Endothelial cell of umbilical vein (primary cell): ENCODE data around the gene KIAA0753. TPM values are rescaled to one million over a fixed set of nuclear protein-coding genes. Genes with fewer than 3 reads are reported as not detected.

ENCODE experiments used
- BruUV-seq: library from RNA; stranded (reverse); fragments of 400-500 nt; replicated peaks from 2 replicates; lab custom pipeline; 2021; lab: Mats Ljungman, UMichigan
- CTCF ChIA-PET: fragments of 300-600, 350-600 bp; sonication (Branson Sonifier 250); formaldehyde crosslinking; loops from one replicate; lab custom pipeline; 2021; ENCODE audit warnings: antibody characterized with exemption, inconsistent platforms; lab: Charles Lee
- POLR2A ChIA-PET: fragments of 300-600, 350-600 bp; sonication (Branson Sonifier 250); formaldehyde crosslinking; loops from one replicate; lab custom pipeline; 2021; ENCODE audit warnings: antibody characterized with exemption, inconsistent platforms; lab: Charles Lee
- DNase-seq: peaks from one replicate; pipeline ENCODE4 v3.0.0-alpha.2; 2011; ENCODE audit warnings: low read depth, low spot score
- FAIRE-seq: peaks from 2 replicates; lab custom pipeline; 2011; peaks lifted over from hg19 to GRCh38; lab: Jason Lieb, UNC
- H2AFZ ChIP-seq: 2 replicates; pipeline ENCODE4 v1.6.0; 2012; ENCODE audit warnings: low read depth, low read length, control low read depth, inconsistent platforms
- H3K27ac ChIP-seq: 2 replicates; pipeline ENCODE4 v1.5.1; 2011; ENCODE audit warnings: low read depth, mild to moderate bottlenecking, control low read depth, low read length, moderate library complexity; ENCODE audit not compliant: insufficient read depth
- H3K27me3 ChIP-seq, 2 experiments: 2 replicates each; pipeline versions ENCODE4 v1.6.0 to v1.6.1; 2011; ENCODE audit warnings: low read length in 2 of 2, mixed read lengths in 1 of 2; ENCODE audit not compliant: control insufficient read depth in 2 of 2, insufficient read depth in 2 of 2
- H3K36me3 ChIP-seq, 2 experiments: 2 replicates in 1 of 2; 3 replicates in 1 of 2; pipeline ENCODE4 v1.5.1; 2011; ENCODE audit warnings: low read length in 2 of 2, mild to moderate bottlenecking in 1 of 2, moderate library complexity in 1 of 2; ENCODE audit not compliant: control insufficient read depth in 2 of 2, insufficient read depth in 2 of 2; ENCODE audit errors: extremely low read depth in 1 of 2
- H3K4me1 ChIP-seq: 3 replicates; pipeline ENCODE4 v1.5.1; 2011; ENCODE audit warnings: mild to moderate bottlenecking, low read length; ENCODE audit not compliant: control insufficient read depth, insufficient read depth; ENCODE audit errors: extremely low read depth
- H3K4me2 ChIP-seq: 2 replicates; pipeline ENCODE4 v1.6.1; 2011; ENCODE audit warnings: low read length, control low read depth, mixed read lengths; ENCODE audit not compliant: insufficient read depth
- H3K4me3 ChIP-seq, 3 experiments: fragments of 200-600 bp in 1 of 3; sonication (generic), shearing (Covaris generic) in 1 of 3; replicated peaks in 1 of 3; 2 replicates each; pipeline ENCODE4 v1.5.1; 2011 to 2016; ENCODE audit warnings: control low read depth in 3 of 3, low read length in 3 of 3, mild to moderate bottlenecking in 2 of 3, inconsistent platforms in 1 of 3, low read depth in 1 of 3, moderate library complexity in 1 of 3; ENCODE audit not compliant: insufficient read depth in 1 of 3
- H3K79me2 ChIP-seq: 2 replicates; pipeline ENCODE4 v1.6.0; 2012; ENCODE audit warnings: low read length, inconsistent platforms; ENCODE audit not compliant: control insufficient read depth, insufficient read depth
- H3K9ac ChIP-seq: replicated peaks from 2 replicates; pipeline ENCODE3; 2011; ENCODE audit warnings: low read length, control low read depth; ENCODE audit not compliant: insufficient read depth; ENCODE audit errors: extremely low read depth
- H3K9me1 ChIP-seq: replicated peaks from 3 replicates; pipeline ENCODE4 v1.6.0; 2011; ENCODE audit warnings: mild to moderate bottlenecking, low read length; ENCODE audit not compliant: control insufficient read depth, insufficient read depth; ENCODE audit errors: extremely low read depth
- H3K9me3 ChIP-seq: replicated peaks from 2 replicates; pipeline ENCODE4 v1.5.1; 2012; ENCODE audit warnings: low read length, inconsistent platforms; ENCODE audit not compliant: control insufficient read depth, insufficient read depth
- H4K20me1 ChIP-seq: replicated peaks from 2 replicates; pipeline ENCODE3; 2011; ENCODE audit warnings: mild to moderate bottlenecking, low read length; ENCODE audit not compliant: control insufficient read depth, insufficient read depth; ENCODE audit errors: extremely low read depth
- CTCF ChIP-seq, 2 donors: IDR thresholded peaks; 1 replicate in 1 of 2; 2 replicates in 1 of 2; pipeline ENCODE4 v1.5.1; 2011; ENCODE audit warnings: low read length in 2 of 2, mild to moderate bottlenecking in 2 of 2, moderate library complexity in 2 of 2, control low read depth in 1 of 2, inconsistent platforms in 1 of 2, low read depth in 1 of 2; ENCODE audit not compliant: insufficient read depth in 1 of 2; ENCODE audit errors: extremely low read depth in 1 of 2
- EZH2 ChIP-seq: IDR thresholded peaks from 2 replicates; pipeline ENCODE4 v1.6.1; 2012; ENCODE audit warnings: borderline replicate concordance, low read depth, mild to moderate bottlenecking, moderate library complexity, low read length, inconsistent platforms; ENCODE audit not compliant: severe bottlenecking
- FOS ChIP-seq: IDR thresholded peaks from 2 replicates; pipeline ENCODE4 v1.6.1; 2011; ENCODE audit warnings: mild to moderate bottlenecking, low read length, moderate library complexity, borderline replicate concordance; ENCODE audit not compliant: insufficient read depth
- GATA2 ChIP-seq: IDR thresholded peaks from 2 replicates; pipeline ENCODE4 v1.7.0; 2011; ENCODE audit warnings: low read depth, mild to moderate bottlenecking, moderate library complexity, mixed read lengths, low read length; ENCODE audit not compliant: insufficient read length, insufficient read depth
- JUN ChIP-seq: IDR thresholded peaks from 2 replicates; pipeline ENCODE4 v1.6.1; 2011; ENCODE audit warnings: borderline replicate concordance, low read depth; ENCODE audit not compliant: insufficient read length, insufficient read depth
- MYC ChIP-seq: IDR thresholded peaks from one replicate; pipeline ENCODE4 v1.6.1; 2011; ENCODE audit warnings: mild to moderate bottlenecking, low read depth, low read length
- POLR2A ChIP-seq: IDR thresholded peaks from 2 replicates; pipeline ENCODE4 v1.6.1; 2012; ENCODE audit warnings: low read depth, mild to moderate bottlenecking, control low read depth, low read length
- POLR2AphosphoS5 ChIP-seq: IDR thresholded peaks from 2 replicates; pipeline ENCODE4 v1.6.1; 2012; ENCODE audit warnings: low read depth, mild to moderate bottlenecking, control low read depth, low read length, moderate library complexity; ENCODE audit not compliant: insufficient read depth
- dilution Hi-C: fragments of 300-500 bp; cut with MboI; formaldehyde crosslinking; loops from one replicate; pipeline ENCODE4 v1.15.0; 2019; ENCODE audit warnings: low sequenced_read_pairs; ENCODE audit not compliant: extremely low pct_ligation_motif_present
- intact Hi-C: fragments of 100-400 bp; cut with micrococcal nuclease; formaldehyde crosslinking; loops from one replicate; pipeline ENCODE4 v1.10.0; 2022
- polyA plus RNA-seq, 4 experiments: library from polyadenylated mRNA; depleted of rRNA in 3 of 4; stranded (reverse) in 3 of 4; unstranded in 1 of 4; fragments of >200 nt; gene quantifications; 2 replicates each; pipeline versions ENCODE4 v1.2.1 to v1.2.3, GENCODE V29; 2011 to 2012; ENCODE audit warnings: missing spikeins in 1 of 4
- total RNA-seq: library from RNA; stranded (reverse); gene quantifications from 2 replicates; pipeline ENCODE4 v1.2.3, GENCODE V29; 2021

Gene KIAA0753
- total and polyA plus RNA-seq, 2 donors (not counting 3 experiments of a cell fraction or from before 2014, with no cell fraction given): 5.3 to 23.9 TPM

- Histone ChIP-seq H3K4me2 (no peak overlapping the region), H3K79me2 (peaks cover under 1% of the 10 kb centered on the region), H4K20me1 (no peaks in the 10 kb centered on the region), H2AFZ (no peak overlapping the region), H3K9me3 (no peaks in the 10 kb centered on the region), H3K9me1 (no peaks in the 10 kb centered on the region), H3K27ac (no peak overlapping the region), H3K4me3 (no peak overlapping the region), H3K9ac (no peak overlapping the region), H3K4me1 (no peaks in the 10 kb centered on the region), H3K36me3 (peaks cover 29% of the 10 kb centered on the region in 2 experiments), H3K27me3 (no peaks in the 10 kb centered on the region)
- DNase-seq (no peak), FAIRE-seq (no peak)
- dilution Hi-C loops (no loop called here), intact Hi-C loops (no loop called here)
- ChIA-PET POLR2A (no interaction called here), CTCF (interaction anchor here (0.7 to 2.6 kb wide), 5 partner anchors 10 to 137 kb away, joined by 3 to 7 read pairs (median 5); no protein-coding TSS in a partner anchor)
- no TSS peak for BruUV-seq
- TF ChIP-seq FOS: no peak
- no peak for TF ChIP-seq EZH2
- no peak for TF ChIP-seq POLR2AphosphoS5
- TF ChIP-seq MYC: no peak
- TF ChIP-seq POLR2A: no peak
- TF ChIP-seq CTCF (IDR thresholded peaks at IDR 0.05; ENCODE audit: extremely low read depth in 1 of 2, insufficient read depth in 1 of 2, low read depth in 1 of 2, low read length in 2 of 2): no peak
- TF ChIP-seq JUN: peak; percentile 19
- TF ChIP-seq GATA2: no peak
These were observed 32.2 kb downstream of the KIAA0753 start for GRCh38 chr17:6608321-6608720.
